NB4 (cell line): Measurements from ENCODE around the gene STK32B.

Experiments used
- DNase-seq: peaks from one replicate; pipeline ENCODE4 v3.0.0; 2010; ENCODE audit warnings: low read depth
- H3K4me3 ChIP-seq: one replicate; pipeline ENCODE4 v1.5.1; 2011; ENCODE audit warnings: mild to moderate bottlenecking, low read depth, low read length, moderate library complexity
- MYC ChIP-seq: IDR thresholded peaks from 2 replicates; pipeline ENCODE4 v1.6.1; 2011; ENCODE audit warnings: low read depth, low read length
- POLR2A ChIP-seq: IDR thresholded peaks from 2 replicates; pipeline ENCODE4 v1.6.1; 2011; ENCODE audit warnings: mild to moderate bottlenecking; ENCODE audit not compliant: insufficient read length; ENCODE audit errors: extremely low read depth
- TF ChIP-seq, protein P1 (sequence below): IDR thresholded peaks from 2 replicates; pipeline ENCODE4 v1.6.1; 2011; ENCODE audit warnings: low read depth, low read length
- TF ChIP-seq, protein P2 (sequence below): IDR thresholded peaks from one replicate; pipeline ENCODE4 v1.5.1; 2012; ENCODE audit warnings: low read depth, low read length

The STK32B gene

DNA sequence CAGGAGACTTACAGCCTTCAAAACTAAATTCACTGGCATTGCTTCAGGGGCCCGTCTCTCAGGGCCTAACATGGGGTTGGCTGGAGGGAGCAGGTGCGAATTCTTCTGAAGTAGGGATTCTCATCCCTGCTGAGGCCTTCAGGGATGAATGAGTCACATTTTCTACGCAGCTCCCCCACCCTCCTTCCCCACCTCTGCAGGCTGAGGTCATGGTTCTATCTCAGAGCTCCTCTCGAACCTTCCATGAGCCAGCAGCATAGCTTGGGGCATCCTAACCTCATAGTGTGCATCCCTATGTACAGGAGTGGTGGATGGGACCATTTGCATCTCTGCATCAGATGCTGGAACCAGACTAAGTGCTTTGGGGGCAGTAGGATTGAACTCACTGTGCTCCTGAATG is 347.8 kb downstream of the STK32B start:
- H3K4me3 ChIP-seq: no peak overlapping the region
- DNase-seq: no peak
- TF ChIP-seq, protein P1, sequence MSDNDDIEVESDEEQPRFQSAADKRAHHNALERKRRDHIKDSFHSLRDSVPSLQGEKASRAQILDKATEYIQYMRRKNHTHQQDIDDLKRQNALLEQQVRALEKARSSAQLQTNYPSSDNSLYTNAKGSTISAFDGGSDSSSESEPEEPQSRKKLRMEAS: no peak
- TF ChIP-seq, protein P2, sequence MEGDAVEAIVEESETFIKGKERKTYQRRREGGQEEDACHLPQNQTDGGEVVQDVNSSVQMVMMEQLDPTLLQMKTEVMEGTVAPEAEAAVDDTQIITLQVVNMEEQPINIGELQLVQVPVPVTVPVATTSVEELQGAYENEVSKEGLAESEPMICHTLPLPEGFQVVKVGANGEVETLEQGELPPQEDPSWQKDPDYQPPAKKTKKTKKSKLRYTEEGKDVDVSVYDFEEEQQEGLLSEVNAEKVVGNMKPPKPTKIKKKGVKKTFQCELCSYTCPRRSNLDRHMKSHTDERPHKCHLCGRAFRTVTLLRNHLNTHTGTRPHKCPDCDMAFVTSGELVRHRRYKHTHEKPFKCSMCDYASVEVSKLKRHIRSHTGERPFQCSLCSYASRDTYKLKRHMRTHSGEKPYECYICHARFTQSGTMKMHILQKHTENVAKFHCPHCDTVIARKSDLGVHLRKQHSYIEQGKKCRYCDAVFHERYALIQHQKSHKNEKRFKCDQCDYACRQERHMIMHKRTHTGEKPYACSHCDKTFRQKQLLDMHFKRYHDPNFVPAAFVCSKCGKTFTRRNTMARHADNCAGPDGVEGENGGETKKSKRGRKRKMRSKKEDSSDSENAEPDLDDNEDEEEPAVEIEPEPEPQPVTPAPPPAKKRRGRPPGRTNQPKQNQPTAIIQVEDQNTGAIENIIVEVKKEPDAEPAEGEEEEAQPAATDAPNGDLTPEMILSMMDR: no peak
- TF ChIP-seq POLR2A: no peak
- TF ChIP-seq MYC: no peak

DNA sequence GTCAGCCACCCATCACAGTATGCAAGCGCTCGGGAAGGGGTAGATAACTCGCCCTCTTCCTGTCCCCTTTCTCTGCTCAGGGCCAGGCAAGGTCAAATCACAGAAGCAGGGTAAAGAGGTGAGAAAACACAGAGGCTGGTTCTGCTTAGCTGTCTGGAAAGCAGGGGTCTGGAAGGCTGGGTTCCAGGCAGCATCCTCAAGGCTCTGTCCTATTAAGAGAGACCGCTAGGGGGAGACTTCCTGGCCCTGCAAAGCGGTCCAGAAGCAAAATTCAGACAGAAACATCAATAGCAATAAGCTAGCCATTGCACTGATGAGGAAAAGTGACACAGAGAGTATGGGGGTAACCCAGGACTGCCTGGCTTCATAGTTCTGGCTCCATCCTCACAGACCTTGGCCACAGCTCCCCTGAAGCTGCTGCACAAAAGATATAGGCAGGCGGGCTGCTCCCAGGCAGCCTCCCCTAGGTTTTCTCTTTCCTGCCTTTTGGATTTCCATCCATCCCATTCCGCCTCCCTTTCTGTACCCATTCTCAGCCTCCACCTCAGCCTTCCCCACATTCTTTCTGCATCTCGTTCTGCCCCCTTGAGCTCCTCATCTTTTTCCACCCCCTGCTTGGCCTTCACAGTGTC is 348.6 kb downstream of the STK32B start:
- H3K4me3 ChIP-seq: no peak overlapping the region
- TF ChIP-seq, protein P1: no peak
- TF ChIP-seq MYC: no peak
- TF ChIP-seq, protein P2: peak; percentile 97
- TF ChIP-seq POLR2A: no peak
- DNase-seq: peak; percentile 52

DNA sequence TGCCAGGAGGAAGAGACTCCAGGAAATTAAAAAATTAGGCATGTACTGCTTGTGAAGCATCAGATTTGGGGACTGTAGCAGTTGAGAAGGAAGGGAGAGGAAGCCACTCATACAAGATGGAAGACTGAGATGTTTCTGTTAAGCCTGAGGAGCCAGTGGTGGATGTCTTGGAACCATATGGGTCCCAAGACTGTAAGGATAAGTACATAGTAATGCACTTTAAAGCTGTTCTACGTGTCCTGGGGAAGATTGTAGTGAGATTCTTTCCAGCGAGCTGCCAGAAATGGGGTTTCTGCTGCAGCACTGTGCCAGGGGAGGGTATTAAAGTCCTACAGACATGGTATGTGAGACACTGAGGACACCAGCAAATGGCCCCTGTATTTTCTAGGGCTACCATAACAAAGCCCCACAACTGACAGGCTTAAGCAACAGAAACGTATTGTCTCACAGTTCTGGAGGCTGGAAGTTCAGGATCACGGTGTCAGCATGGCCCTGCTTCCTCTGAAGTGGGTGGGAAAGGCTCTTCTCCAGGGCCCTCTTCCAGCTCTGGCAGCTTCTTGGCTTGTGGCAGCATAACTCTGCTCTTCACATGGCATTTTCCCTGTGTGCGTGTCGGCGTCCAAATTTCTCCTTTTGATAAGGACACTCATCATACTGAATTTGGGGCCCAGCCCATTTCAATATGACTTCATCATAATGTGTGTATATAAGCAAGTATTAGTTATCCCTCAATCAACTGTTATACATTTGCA is 352.6 kb downstream of the STK32B start:
- TF ChIP-seq, protein P2: no peak
- no peak for TF ChIP-seq MYC
- TF ChIP-seq, protein P1: no peak
- no peak for TF ChIP-seq POLR2A
- no peak for DNase-seq
- no peak overlapping the region for H3K4me3 ChIP-seq

DNA sequence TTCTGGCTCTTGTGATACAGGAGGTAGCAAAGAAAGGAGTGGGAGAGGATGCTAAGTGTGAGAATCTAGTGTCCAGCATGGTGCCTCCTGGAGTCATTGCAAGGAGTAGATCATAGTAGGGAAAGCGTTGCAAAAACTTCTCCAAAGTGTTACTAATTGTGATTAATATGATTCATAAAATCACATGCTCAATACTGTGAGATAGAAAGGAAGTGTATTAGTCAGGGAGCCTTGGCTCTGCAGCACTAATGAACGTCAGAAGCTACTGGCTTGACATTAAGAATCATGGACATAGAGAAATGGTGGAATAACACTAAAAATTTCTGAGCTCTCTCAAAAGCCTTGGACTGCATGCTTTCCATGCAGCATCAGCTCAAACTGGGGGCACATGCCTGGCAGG is 358.0 kb downstream of the STK32B start:
- no peak for DNase-seq
- TF ChIP-seq, protein P2: no peak
- TF ChIP-seq, protein P1: no peak
- TF ChIP-seq POLR2A (no peak), MYC (no peak)
- H3K4me3 ChIP-seq: no peak overlapping the region

DNA sequence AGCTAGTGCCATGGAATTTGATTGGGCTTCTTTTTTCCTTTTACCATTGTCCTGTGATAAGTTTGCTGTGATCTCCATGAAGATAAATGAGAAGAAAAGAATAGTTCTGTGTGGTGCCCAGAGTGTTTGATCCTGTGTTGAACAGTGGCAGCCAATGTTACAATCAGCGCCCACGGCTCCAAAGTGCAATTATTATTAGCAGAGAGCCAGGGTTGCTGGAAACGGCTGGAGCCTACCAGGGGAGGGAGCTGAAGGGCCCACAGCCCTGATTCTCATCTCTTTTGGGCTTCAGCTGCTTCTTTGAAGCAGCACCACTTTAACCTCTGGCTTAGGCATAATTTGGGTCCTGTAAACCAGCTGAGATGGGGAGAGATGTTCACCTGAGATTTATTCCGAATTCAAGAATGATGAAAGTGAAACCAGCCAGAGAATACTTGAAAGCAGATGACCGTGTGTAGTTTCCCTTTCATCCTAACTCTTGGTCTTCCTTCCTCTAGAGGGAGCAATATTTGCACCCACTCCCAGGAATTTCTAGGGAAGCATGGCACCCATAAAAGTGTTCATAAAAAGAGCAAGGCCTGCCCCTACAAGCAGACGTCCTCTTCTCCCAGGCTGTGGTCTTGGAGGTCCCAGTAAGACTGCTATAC is 358.8 kb downstream of the STK32B start:
- no peak for DNase-seq
- TF ChIP-seq, protein P2: no peak
- no peak for TF ChIP-seq MYC
- no peak for TF ChIP-seq POLR2A
- TF ChIP-seq, protein P1: no peak
- H3K4me3 ChIP-seq: no peak overlapping the region
